Measurements from ENCODE around the gene PDE7B. TPM values are rescaled to one million over a fixed set of nuclear protein-coding genes. Genes with fewer than 3 reads are reported as not detected.

PDE7B gene
- total and polyA plus RNA-seq, 9 of the 15 experiments (the other 6 are each of a cell fraction or from before 2014, with no cell fraction given), result 0.01 TPM; not detected in 8

GRCh38 chr6:136226027-136226673, 374.6 kb downstream of the PDE7B start (continued):
- TF ChIP-seq SIN3A (IDR thresholded peaks at IDR 0.05; ENCODE audit: borderline replicate concordance in 2 of 2, control insufficient read depth in 1 of 2, low read depth in 2 of 2, low read length in 2 of 2) (no peak), ZNF165 (CRISPR knock-in tag; IDR thresholded peaks at IDR 0.05; ENCODE audit: borderline replicate concordance) (no peak), EP400 (IDR thresholded peaks at IDR 0.05) (no peak; the same call in 1 of the 2 replicates), LARP7 (IDR thresholded peaks at IDR 0.05) (no peak), RBBP5 (IDR thresholded peaks at IDR 0.05; ENCODE audit: borderline replicate concordance, insufficient read depth, low read length, poor library complexity, severe bottlenecking) (no peak), ZNF23 (CRISPR knock-in tag; IDR thresholded peaks at IDR 0.05) (no peak), CBX8 (IDR thresholded peaks at IDR 0.05; ENCODE audit: borderline replicate concordance, extremely low read depth, low read depth, low read length, poor library complexity, severe bottlenecking) (no peak), BRF2 (IDR thresholded peaks at IDR 0.05; ENCODE audit: borderline replicate concordance, insufficient read depth, insufficient read length) (no peak), CHD2 (IDR thresholded peaks at IDR 0.05; ENCODE audit: low read depth, low read length) (no peak), ZNF282 (CRISPR knock-in tag; IDR thresholded peaks at IDR 0.05) (no peak), SRSF9 (IDR thresholded peaks at IDR 0.05; ENCODE audit: borderline replicate concordance, low read depth, low read length) (no peak), NCOA1 (IDR thresholded peaks at IDR 0.05; ENCODE audit: low read depth) (no peak), ZNF431 (CRISPR knock-in tag; IDR thresholded peaks at IDR 0.05) (no peak), STAT5A (IDR thresholded peaks at IDR 0.05; ENCODE audit: borderline replicate concordance, low read length) (no peak), ZKSCAN3 (CRISPR knock-in tag; IDR thresholded peaks at IDR 0.05) (no peak), KHSRP (IDR thresholded peaks at IDR 0.05) (no peak), U2AF1 (optimal IDR thresholded peaks at IDR 0.05; ENCODE audit: low read depth, low read length) (no peak), SAFB2 (IDR thresholded peaks at IDR 0.05; ENCODE audit: borderline replicate concordance, low read depth, low read length, severe bottlenecking) (no peak), ZNF76 (CRISPR knock-in tag; IDR thresholded peaks at IDR 0.05; ENCODE audit: borderline replicate concordance) (no peak), MECOM (CRISPR knock-in tag; IDR thresholded peaks at IDR 0.05) (no peak), SMC3 (conservative IDR thresholded peaks at IDR 0.05; ENCODE audit: insufficient read depth, low read depth, low read length) (peak; percentile 92), KLF10 (CRISPR knock-in tag; IDR thresholded peaks at IDR 0.05) (no peak), FOS (IDR thresholded peaks at IDR 0.05; ENCODE audit: extremely low read depth, insufficient read length) (no peak), RAD21 (CRISPR knock-in tag; conservative IDR thresholded peaks at IDR 0.05 in 1 of 2, IDR thresholded peaks at IDR 0.05 in 1 of 2) (peak; percentile 99), FOXP4 (CRISPR knock-in tag; IDR thresholded peaks at IDR 0.05; ENCODE audit: borderline replicate concordance) (no peak), ZBTB7A (IDR thresholded peaks at IDR 0.05; ENCODE audit: borderline replicate concordance, control insufficient read depth, low read depth, low read length) (no peak), ZKSCAN8 (CRISPR knock-in tag; IDR thresholded peaks at IDR 0.05) (0 out of 2 replicates have a peak, but pooled peaks have one; percentile 21)
